Uterus (tissue), 2 donors: ENCODE results near the gene CELSR1.

Experiments used
- CTCF ChIP-seq, 4 experiments: fragments of 200-600 bp in 2 of 4; fragments of 450-650 bp in 2 of 4; sonication (generic) in 2 of 4; IDR thresholded peaks; one replicate each; pipeline ENCODE4 v1.5.1; 2016 to 2019; ENCODE audit warnings: antibody characterized with exemption in 4 of 4, mild to moderate bottlenecking in 2 of 4, moderate library complexity in 1 of 4
- POLR2A ChIP-seq, 2 donors: fragments of 450-650 bp; IDR thresholded peaks; one replicate each; pipeline ENCODE4 v1.6.1; 2016; ENCODE audit warnings: antibody characterized with exemption in 2 of 2, mild to moderate bottlenecking in 1 of 2, moderate library complexity in 1 of 2

DNA sequence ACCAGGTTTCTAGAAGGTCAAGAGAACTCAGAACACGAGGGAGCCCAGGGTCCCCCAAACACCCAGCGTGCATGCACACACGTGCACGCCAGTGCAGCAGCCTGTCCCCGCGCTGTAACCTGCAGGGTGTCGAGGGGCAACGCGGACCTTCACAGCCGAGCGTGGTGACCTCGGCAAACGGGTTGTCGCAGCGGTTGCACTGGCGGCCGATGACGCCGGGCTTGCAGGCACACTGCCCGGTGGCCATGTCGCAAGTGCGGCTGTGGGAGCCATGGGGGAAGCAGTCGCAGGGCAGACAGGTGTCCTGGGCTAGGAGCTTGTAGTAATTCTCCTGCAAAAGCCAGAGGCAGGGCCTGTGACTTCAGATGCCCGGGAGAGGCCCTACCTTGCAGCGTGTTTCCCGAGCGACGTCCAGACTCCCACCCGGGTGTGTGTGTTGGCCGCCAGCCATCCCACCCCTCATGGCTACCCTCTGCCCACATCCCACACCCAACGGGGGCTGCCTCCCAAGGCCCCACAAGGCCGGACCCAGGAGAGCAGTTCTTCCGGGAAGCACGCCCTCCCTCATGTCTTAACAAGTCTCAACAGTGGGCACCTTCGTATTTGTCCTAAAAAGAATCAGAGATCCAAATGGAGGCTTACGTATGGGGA, 145.8 kb downstream of the CELSR1 start:
- no peak for TF ChIP-seq CTCF (IDR thresholded peaks at IDR 0.05)
- TF ChIP-seq POLR2A (IDR thresholded peaks at IDR 0.05): no peak
